Astrocyte of the spinal cord (primary cell): Measurements from ENCODE around the gene RABGAP1.

Source experiments
- DNase-seq: peaks from one replicate; pipeline ENCODE4 v3.0.0; 2011; ENCODE audit warnings: low read depth, low spot score
- H3K4me3 ChIP-seq: 2 replicates; pipeline ENCODE4 v1.5.1; 2011; ENCODE audit warnings: low read depth, mild to moderate bottlenecking, low read length, moderate library complexity
- CTCF ChIP-seq: IDR thresholded peaks from 2 replicates; pipeline ENCODE4 v1.5.1; 2012; ENCODE audit warnings: low read depth, mild to moderate bottlenecking, low read length, inconsistent platforms
- in situ Hi-C: cut with HindIII; loops from 2 replicates; pipeline ENCODE4 v1.10.0; 2017; ENCODE audit warnings: low sequenced_read_pairs

RABGAP1 gene

DNA sequence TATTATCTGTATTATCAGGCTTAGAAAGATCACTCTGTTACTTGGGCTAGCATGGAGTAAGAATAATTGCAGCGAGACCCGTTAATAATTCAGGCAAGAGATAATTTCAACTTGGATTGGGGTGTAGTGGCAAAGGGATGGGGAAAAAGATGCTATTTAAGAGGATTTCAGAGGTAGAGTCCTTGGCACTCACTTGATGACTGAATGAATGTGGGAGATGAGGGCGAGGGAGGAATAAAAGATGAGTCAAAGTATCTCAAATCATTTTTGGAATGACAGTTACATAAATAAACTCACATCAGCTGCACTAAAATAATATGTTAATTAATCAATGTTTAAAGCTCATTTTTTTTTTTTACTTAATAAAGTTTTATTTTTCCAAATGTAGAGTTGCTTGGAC lies 88.2 kb downstream of the RABGAP1 start:
- in situ Hi-C loops, result no loop called here
- TF ChIP-seq CTCF, result no peak
- no peak for DNase-seq
- no peak overlapping the region for H3K4me3 ChIP-seq

DNA sequence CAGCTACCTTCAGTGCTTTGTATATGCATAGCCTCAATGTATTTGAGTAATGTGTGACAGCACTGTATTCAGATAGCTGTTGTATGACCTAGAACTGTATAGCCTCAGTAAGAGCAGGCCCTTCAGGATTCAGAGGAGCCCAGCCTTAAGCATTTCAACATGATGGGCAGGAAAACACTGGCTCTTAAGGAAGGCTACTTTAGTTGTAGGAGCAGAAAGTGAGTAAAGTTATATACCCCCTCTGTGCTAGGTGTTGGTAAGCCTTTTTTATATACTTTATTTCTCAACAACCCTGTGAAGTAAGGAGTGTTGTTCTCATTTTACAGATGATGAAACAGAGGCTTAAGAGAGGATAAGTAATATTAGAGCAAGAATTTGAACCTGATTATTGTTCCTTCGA lies 91.1 kb downstream of the RABGAP1 start:
- no peak overlapping the region for H3K4me3 ChIP-seq
- no peak for DNase-seq
- in situ Hi-C loops, result no loop called here
- no peak for TF ChIP-seq CTCF

DNA sequence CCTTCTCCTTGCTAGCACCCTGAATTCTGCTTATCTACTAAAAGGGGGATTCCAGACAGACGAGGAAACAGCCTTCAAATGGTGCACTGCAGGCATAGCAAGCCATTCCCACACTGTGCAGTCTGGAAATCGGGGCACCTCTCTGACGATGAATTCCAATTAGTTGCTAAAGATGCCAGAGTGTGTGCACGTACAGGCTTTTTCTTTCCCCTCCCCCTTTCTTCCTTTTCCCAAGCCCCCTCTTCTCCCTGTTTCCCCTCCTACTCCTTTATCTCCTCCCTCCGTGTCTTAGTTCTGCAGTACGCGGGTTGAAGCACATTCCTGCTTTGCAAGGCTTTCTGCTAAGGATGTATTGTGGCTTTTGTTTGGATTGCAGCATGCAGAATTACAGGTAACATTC lies 92.5 kb downstream of the RABGAP1 start, which contains the start of gene GPR21:
TSS of gene GPR21 (plus strand) at position 316 of the 400 bp plus-strand sequence. CDS start 900 bp downstream, outside the sequence.
- in situ Hi-C loops, result no loop called here
- no peak for DNase-seq
- H3K4me3 ChIP-seq, result no peak within 1 kb of the TSS
- no peak for TF ChIP-seq CTCF

- H3K4me3 ChIP-seq, result no peak overlapping the region
- DNase-seq, result no peak
- no peak for TF ChIP-seq CTCF
- in situ Hi-C loops, result no loop called here
Measured at GRCh38 chr9:123033864-123034601, 93.2 kb downstream of the RABGAP1 start.

DNA sequence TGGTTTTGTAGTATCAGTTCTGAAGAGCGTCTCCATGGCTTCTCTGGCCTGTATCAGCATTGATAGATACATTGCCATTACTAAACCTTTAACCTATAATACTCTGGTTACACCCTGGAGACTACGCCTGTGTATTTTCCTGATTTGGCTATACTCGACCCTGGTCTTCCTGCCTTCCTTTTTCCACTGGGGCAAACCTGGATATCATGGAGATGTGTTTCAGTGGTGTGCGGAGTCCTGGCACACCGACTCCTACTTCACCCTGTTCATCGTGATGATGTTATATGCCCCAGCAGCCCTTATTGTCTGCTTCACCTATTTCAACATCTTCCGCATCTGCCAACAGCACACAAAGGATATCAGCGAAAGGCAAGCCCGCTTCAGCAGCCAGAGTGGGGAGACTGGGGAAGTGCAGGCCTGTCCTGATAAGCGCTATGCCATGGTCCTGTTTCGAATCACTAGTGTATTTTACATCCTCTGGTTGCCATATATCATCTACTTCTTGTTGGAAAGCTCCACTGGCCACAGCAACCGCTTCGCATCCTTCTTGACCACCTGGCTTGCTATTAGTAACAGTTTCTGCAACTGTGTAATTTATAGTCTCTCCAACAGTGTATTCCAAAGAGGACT lies 94.2 kb downstream of the RABGAP1 start:
- DNase-seq, result no peak
- no peak overlapping the region for H3K4me3 ChIP-seq
- in situ Hi-C loops, result no loop called here
- TF ChIP-seq CTCF, result no peak

GRCh38 chr9:123035791-123036190 lies 95.0 kb downstream of the RABGAP1 start:
- in situ Hi-C loops, result no loop called here
- no peak for TF ChIP-seq CTCF

More at GRCh38 chr9:123035791-123036190, 95.0 kb downstream of the RABGAP1 start:
- no peak for DNase-seq
- no peak overlapping the region for H3K4me3 ChIP-seq
